Measurements from ENCODE around the gene POLA2. TPM values are rescaled to one million over a fixed set of nuclear protein-coding genes. Genes with fewer than 3 reads are reported as not detected.
A peak's percentile ranks its signal among the peaks of the same experiment; 100 is the strongest.
"Not testable (repeated sequence)": the region's sequence is repeated elsewhere in the genome, so short reads cannot be mapped to it uniquely, and the experiment has no call there.

Gene POLA2
- total RNA-seq, 1 experiment from 2014 or later = 25.3 TPM

DNA sequence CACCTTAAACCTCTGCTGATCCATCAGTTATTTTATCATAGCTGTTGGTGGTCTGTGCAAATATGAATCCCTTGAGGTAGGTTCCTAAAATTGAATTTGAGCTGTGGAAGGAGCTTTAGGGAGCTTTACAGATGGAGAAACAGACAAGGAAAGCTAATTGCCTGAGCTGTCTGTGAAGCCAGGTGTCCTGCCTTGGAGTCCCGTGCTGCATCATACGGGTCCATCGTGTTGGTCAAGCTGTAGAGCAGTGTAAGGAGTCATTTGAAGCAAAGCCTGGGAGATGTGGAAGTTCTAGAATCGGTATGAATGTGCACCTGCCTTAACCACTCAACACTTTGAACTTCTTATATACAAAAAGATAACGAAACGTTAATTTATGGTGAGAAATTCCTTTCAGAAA, 1.0 kb downstream of the POLA2 start:
- TSS peak; percentile 88 for BruUV-seq (replicated peaks)
- no peaks in the 10 kb centered on the region for H3K27me3 Mint-ChIP-seq (ENCODE audit: insufficient read depth, unreplicated experiment)
- H3K4me3 Mint-ChIP-seq (ENCODE audit: unreplicated experiment) = peak overlapping the region; percentile 81
- no peak for DNase-seq
- TF ChIP-seq, protein P1, sequence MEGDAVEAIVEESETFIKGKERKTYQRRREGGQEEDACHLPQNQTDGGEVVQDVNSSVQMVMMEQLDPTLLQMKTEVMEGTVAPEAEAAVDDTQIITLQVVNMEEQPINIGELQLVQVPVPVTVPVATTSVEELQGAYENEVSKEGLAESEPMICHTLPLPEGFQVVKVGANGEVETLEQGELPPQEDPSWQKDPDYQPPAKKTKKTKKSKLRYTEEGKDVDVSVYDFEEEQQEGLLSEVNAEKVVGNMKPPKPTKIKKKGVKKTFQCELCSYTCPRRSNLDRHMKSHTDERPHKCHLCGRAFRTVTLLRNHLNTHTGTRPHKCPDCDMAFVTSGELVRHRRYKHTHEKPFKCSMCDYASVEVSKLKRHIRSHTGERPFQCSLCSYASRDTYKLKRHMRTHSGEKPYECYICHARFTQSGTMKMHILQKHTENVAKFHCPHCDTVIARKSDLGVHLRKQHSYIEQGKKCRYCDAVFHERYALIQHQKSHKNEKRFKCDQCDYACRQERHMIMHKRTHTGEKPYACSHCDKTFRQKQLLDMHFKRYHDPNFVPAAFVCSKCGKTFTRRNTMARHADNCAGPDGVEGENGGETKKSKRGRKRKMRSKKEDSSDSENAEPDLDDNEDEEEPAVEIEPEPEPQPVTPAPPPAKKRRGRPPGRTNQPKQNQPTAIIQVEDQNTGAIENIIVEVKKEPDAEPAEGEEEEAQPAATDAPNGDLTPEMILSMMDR (IDR thresholded peaks at IDR 0.05; ENCODE audit: insufficient read depth in 1 of 2, low read depth in 1 of 2, low read length in 1 of 2, severe bottlenecking in 1 of 2, unreplicated experiment in 1 of 2) = no peak
- H3K27ac Mint-ChIP-seq (ENCODE audit: unreplicated experiment) = peak overlapping the region; percentile 70
- no peaks in the 10 kb centered on the region for H3K9me3 Mint-ChIP-seq (ENCODE audit: unreplicated experiment)
- Histone ChIP-seq H3K4me3 (ENCODE audit: low read depth, low read length) (peak overlapping the region; percentile 71), H3K27me3 (replicated peaks; ENCODE audit: control insufficient read depth, insufficient read depth, low read length) (no peaks in the 10 kb centered on the region), H3K36me3 (ENCODE audit: control insufficient read depth, insufficient read depth, low read length) (no peaks in the 10 kb centered on the region), H3K4me1 (no peaks in the 10 kb centered on the region), H3K9me3 (no peaks in the 10 kb centered on the region)
- intact Hi-C loops (cut with micrococcal nuclease; ENCODE audit: unreplicated experiment) = no loop called here
- CTCF ChIA-PET = interaction anchor here (0.6 to 2.3 kb wide), 12 partner anchors 11 to 418 kb away, joined by 3 to 30 read pairs (median 6); partner anchors contain the start of genes CDC42EP2 and DPF2
- H3K36me3 Mint-ChIP-seq (ENCODE audit: insufficient read depth, unreplicated experiment) = peaks cover 26% of the 10 kb centered on the region
- POLR2A ChIA-PET = interaction anchor here (0.9 to 2.2 kb wide), 4 partner anchors 29 to 71 kb away, joined by 3 to 9 read pairs (median 7); partner anchors contain the start of gene DPF2
- H3K4me1 Mint-ChIP-seq (ENCODE audit: low read depth, unreplicated experiment) = peaks cover 22% of the 10 kb centered on the region

DNA sequence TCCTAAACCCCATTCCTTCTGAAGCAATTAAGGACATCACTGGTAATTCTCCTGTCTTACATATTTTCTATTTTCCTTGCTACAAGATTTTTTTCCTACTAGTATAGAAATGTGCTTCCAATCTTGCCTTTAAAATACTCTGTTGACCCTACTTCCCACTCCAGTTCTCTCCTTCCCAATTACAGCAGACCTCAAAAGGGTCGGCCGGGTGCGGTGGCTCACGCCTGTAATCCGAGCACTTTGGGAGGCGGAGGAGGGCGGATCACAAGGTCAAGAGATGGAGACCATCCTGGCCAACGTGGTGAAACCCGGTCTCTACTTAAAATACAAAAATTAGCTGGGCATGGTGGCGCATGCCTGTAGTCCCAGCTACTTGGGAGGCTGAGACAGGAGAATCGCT, 3.0 kb downstream of the POLA2 start:
- H3K27ac Mint-ChIP-seq (ENCODE audit: unreplicated experiment) = peak overlapping the region; percentile 20
- BruUV-seq (replicated peaks); H3K9me3 Mint-ChIP-seq (ENCODE audit: unreplicated experiment); intact Hi-C loops (cut with micrococcal nuclease; ENCODE audit: unreplicated experiment); H3K36me3 ChIP-seq (ENCODE audit: control insufficient read depth, insufficient read depth, low read length); H3K27me3 ChIP-seq (replicated peaks; ENCODE audit: control insufficient read depth, insufficient read depth, low read length); H3K9me3 ChIP-seq; DNase-seq; H3K4me1 ChIP-seq; H3K27me3 Mint-ChIP-seq (ENCODE audit: insufficient read depth, unreplicated experiment); H3K4me3 ChIP-seq (ENCODE audit: low read depth, low read length): not testable (repeated sequence)
- CTCF ChIA-PET = interaction anchor here (2.2 to 2.7 kb wide), 4 partner anchors 11 to 65 kb away, joined by 8 to 44 read pairs (median 17); partner anchors contain the start of gene CDC42EP2
- POLR2A ChIA-PET = interaction anchor here (0.6 kb wide), 1 partner anchor 19 kb away, joined by 7 read pairs; no protein-coding TSS in a partner anchor
- H3K36me3 Mint-ChIP-seq (ENCODE audit: insufficient read depth, unreplicated experiment) = peaks cover 40% of the 10 kb centered on the region
- H3K4me1 Mint-ChIP-seq (ENCODE audit: low read depth, unreplicated experiment) = peaks cover 22% of the 10 kb centered on the region
- peak overlapping the region; percentile 51 for H3K4me3 Mint-ChIP-seq (ENCODE audit: unreplicated experiment)

DNA sequence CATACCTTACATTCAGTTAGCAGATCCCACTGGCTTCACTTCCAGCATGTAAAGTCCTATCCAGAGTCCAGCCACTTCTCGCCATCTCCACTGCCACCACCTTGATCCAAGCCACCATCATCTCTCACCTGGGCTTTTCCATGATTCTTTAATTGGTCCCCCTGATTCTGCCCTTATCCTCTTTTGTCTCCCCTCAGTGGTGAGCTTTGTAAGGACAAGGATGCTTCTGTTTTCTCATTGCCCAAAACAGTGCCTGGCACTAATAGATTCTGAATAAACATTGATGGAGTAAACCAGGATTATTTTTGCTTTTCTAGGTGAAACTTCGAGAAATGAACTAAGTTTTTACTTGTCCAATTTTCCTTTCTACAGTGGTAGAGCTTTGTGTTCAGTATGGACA, 4.4 kb downstream of the POLA2 start:
- no peaks in the 10 kb centered on the region for H3K27me3 ChIP-seq (replicated peaks; ENCODE audit: control insufficient read depth, insufficient read depth, low read length)
- Mint-ChIP-seq H3K4me3 (ENCODE audit: unreplicated experiment) (no peak overlapping the region), H3K27ac (ENCODE audit: unreplicated experiment) (no peak overlapping the region), H3K4me1 (ENCODE audit: low read depth, unreplicated experiment) (peaks cover 18% of the 10 kb centered on the region), H3K9me3 (ENCODE audit: unreplicated experiment) (no peaks in the 10 kb centered on the region), H3K27me3 (ENCODE audit: insufficient read depth, unreplicated experiment) (no peaks in the 10 kb centered on the region), H3K36me3 (ENCODE audit: insufficient read depth, unreplicated experiment) (peaks cover 50% of the 10 kb centered on the region)
- intact Hi-C loops (cut with micrococcal nuclease; ENCODE audit: unreplicated experiment) = no loop called here
- peak; percentile 48 to 66 for DNase-seq
- TF ChIP-seq, protein P1 (IDR thresholded peaks at IDR 0.05; ENCODE audit: insufficient read depth in 1 of 2, low read depth in 1 of 2, low read length in 1 of 2, severe bottlenecking in 1 of 2, unreplicated experiment in 1 of 2) = peak; percentile 72 to 76
- no peaks in the 10 kb centered on the region for H3K36me3 ChIP-seq (ENCODE audit: control insufficient read depth, insufficient read depth, low read length)
- ChIA-PET POLR2A (interaction anchor here (1.6 kb wide), 1 partner anchor 9 kb away, joined by 16 read pairs; no protein-coding TSS in a partner anchor), CTCF (interaction anchor here (0.5 to 2.8 kb wide), 10 partner anchors 9 to 241 kb away, joined by 3 to 44 read pairs (median 7); partner anchors contain the start of genes CDC42EP2 and DPF2)
- no peaks in the 10 kb centered on the region for H3K9me3 ChIP-seq
- no TSS peak for BruUV-seq (replicated peaks)
- no peaks in the 10 kb centered on the region for H3K4me1 ChIP-seq
- no peak overlapping the region for H3K4me3 ChIP-seq (ENCODE audit: low read depth, low read length)
